HG02938 (cell line): ENCODE data around the gene UGT8.

ENCODE experiments used
- ATAC-seq: cut with Tn5 transposase; IDR thresholded peaks from one replicate; pipeline ENCODE4 v1.9.1; 2021; ENCODE audit warnings: mild to moderate bottlenecking, moderate library complexity; ENCODE audit not compliant: unreplicated experiment

The UGT8 gene

GRCh38 chr4:114677346-114677979 lies 78.9 kb downstream of the UGT8 start:
- no peak for ATAC-seq

- no peak for ATAC-seq
Measured at GRCh38 chr4:114684462-114684861, 85.9 kb downstream of the UGT8 start.

- ATAC-seq = no peak
Measured at GRCh38 chr4:114688059-114688458, 89.5 kb downstream of the UGT8 start.

GRCh38 chr4:114690571-114690970 lies 92.0 kb downstream of the UGT8 start:
- ATAC-seq = no peak

- peak; percentile 78 for ATAC-seq
Measured at GRCh38 chr4:114691865-114692264, 93.3 kb downstream of the UGT8 start.

- no peak for ATAC-seq
Measured at GRCh38 chr4:114692958-114693357, 94.4 kb downstream of the UGT8 start.

GRCh38 chr4:114694770-114695169 lies 96.2 kb downstream of the UGT8 start:
- ATAC-seq = peak; percentile 53

GRCh38 chr4:114698231-114698630 lies 99.6 kb downstream of the UGT8 start:
- no peak for ATAC-seq

- no peak for ATAC-seq
Measured at GRCh38 chr4:114701491-114701890, 102.9 kb downstream of the UGT8 start.

GRCh38 chr4:114717432-114717831 lies 118.8 kb downstream of the UGT8 start:
- no peak for ATAC-seq

GRCh38 chr4:114725066-114725465 lies 126.5 kb downstream of the UGT8 start:
- no peak for ATAC-seq

GRCh38 chr4:114727461-114727860 lies 128.9 kb downstream of the UGT8 start:
- ATAC-seq = no peak
